ENCODE measurements around the gene PDZD8.

- TF ChIP-seq CTCF (IDR thresholded peaks at IDR 0.05; ENCODE audit: poor library complexity, severe bottlenecking) (no peak), POLR2AphosphoS5 (IDR thresholded peaks at IDR 0.05) (no peak), TAF1 (IDR thresholded peaks at IDR 0.05; ENCODE audit: low read depth) (no peak), EP300 (conservative IDR thresholded peaks at IDR 0.05; ENCODE audit: poor library complexity, severe bottlenecking) (no peak), MXI1 (conservative IDR thresholded peaks at IDR 0.05; ENCODE audit: poor library complexity, severe bottlenecking) (no peak), REST (IDR thresholded peaks at IDR 0.05; ENCODE audit: borderline replicate concordance) (no peak), EZH2 (IDR thresholded peaks at IDR 0.05; ENCODE audit: borderline replicate concordance, insufficient read depth, low read length, poor library complexity, severe bottlenecking) (no peak), SMC3 (conservative IDR thresholded peaks at IDR 0.05; ENCODE audit: poor library complexity) (no peak)
These were observed 41.2 kb downstream of the PDZD8 start for GRCh38 chr10:117334066-117334465.
